NCI-H128 (cell line): ENCODE measurements around the gene PGA3.
"Not testable (repeated sequence)": the region's sequence is repeated elsewhere in the genome, so short reads cannot be mapped to it uniquely, and the experiment has no call there.

ENCODE experiments used
- DNase-seq: peaks from one replicate; lab custom pipeline; 2025; ENCODE audit not compliant: unreplicated experiment; lab: John Stamatoyannopoulos, UW

Gene PGA3

GRCh38 chr11:61248071-61248470 is 44.8 kb downstream of the PGA3 start:
- not testable (repeated sequence) for DNase-seq

DNA sequence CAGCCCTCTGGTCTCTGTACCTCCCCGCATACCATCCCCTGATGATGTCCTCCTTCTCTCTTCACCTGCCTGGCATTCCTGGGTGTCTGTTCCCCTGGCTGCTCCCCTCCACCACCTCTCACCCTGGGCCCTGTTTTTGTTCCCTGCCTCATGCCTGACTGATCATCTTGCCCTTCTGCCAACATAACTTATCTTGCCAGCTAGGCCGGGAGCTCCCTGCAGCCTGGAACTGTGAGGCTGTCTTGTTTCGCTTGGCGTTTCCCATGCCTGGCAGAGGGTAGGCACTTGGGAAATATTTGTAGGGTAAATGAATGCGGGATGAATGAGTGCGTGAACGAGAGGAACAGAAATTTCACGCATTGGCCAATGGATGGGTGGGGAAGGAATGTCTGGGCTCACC is 45.9 kb downstream of the PGA3 start:
- not testable (repeated sequence) for DNase-seq

DNA sequence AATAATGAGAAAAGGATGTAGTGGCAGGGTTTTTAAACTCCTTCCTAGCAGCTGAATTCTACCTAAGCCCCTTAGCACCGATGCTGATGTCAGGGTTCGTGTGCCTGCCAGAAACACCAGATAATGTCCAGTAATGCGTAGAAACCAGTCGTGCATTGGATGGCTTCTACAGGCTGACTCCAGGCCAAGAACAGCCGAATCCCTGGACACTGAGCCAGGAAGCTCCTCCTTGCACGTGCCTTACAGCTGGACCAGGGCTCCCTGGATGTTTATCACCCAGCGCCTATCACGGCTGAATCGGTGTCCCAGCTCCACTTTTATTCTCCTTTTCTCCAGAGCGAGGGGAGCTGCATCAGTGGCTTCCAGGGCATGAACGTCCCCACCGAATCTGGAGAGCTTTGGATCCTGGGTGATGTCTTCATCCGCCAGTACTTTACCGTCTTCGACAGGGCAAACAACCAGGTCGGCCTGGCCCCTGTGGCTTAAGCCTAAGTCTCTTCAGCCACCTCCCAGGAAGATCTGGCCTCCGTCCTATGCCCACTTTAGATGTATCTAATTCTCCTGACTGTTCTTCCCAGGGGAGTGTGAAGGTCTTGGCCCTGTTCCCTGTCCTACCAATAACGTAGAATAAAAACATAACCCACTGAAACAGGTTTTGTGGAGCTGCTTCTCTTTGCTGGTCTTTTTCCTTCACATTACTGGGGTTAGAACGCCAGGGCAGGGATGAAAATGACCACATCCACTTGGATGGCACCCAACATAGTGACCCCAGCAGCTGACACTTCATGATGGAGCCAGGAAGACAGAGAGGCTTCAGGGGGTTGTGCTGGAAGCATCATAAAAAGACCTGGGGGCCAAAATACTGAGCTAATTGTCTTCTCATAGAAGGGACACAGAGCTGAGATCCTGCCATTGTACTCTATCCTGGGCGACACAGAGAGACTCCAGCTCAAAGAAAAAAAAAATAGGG is 47.8 kb downstream of the PGA3 start:
- DNase-seq, result not testable (repeated sequence)

- not testable (repeated sequence) for DNase-seq
Measured at GRCh38 chr11:61252332-61252731, 49.0 kb downstream of the PGA3 start.

GRCh38 chr11:61254403-61255025 is 51.2 kb downstream of the PGA3 start:
- no peak for DNase-seq

GRCh38 chr11:61256710-61257482 is 53.6 kb downstream of the PGA3 start:
- no peak for DNase-seq

DNA sequence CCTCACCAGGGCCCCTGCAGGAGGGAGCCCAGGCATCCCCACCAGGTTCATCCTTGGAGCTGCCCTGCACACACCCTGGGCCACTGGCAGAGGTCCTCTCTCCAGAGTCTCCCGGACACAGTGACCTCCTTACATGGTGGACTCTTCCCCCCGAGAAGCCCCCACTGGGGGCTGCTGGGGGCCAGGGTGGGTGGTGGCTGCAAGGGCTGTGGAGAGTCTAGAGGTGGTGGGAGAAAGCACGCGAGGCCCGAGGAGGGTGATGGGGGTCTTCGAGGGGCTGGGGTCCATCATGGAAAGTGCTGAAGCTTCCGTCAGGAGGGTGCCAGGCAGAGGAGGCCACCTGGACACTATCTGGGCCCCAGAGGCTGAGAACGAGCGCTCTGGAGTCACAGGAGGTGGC is 55.2 kb downstream of the PGA3 start:
- DNase-seq, result no peak

DNA sequence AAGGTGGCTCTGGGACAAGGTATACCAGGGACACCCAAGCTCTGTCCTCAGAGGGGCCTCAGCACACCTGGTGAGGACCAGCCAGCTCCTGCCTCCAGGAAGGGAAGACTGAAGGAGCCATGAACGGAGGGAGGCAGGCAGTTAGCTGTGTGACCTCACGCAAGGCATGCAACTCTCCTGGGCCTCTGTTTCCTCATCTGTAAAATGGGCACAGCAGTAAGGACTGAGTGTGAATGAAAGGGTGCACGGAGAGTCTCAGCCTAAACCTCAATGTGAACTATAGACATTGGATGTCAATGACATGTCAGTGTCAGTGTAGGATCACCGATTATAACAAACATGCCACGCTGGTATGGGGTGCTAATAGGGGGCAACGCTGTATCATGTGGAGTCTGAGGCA is 56.0 kb downstream of the PGA3 start:
- DNase-seq, result no peak
